Measurements from ENCODE around the gene PDE4B.

GRCh38 chr1:66175581-66175980 is 382.9 kb downstream of the PDE4B start:
- TF ChIP-seq DMAP1 (CRISPR knock-in tag; IDR thresholded peaks at IDR 0.05) (no peak), ZNF546 (CRISPR knock-in tag; conservative IDR thresholded peaks at IDR 0.05) (no peak), CEBPB (IDR thresholded peaks at IDR 0.05; ENCODE audit: borderline replicate concordance, low read depth, low read length) (no peak), BCLAF1 (IDR thresholded peaks at IDR 0.05) (no peak), CTCF (CRISPR knock-in tag; IDR thresholded peaks at IDR 0.05) (no peak)

All from HepG2 (cell line).